Endodermal cell (in vitro differentiated cells): ENCODE results near the gene SPRR4. TPM values are rescaled to one million over a fixed set of nuclear protein-coding genes. Genes with fewer than 3 reads are reported as not detected.

ENCODE experiments used
- DNase-seq: peaks from one replicate; pipeline ENCODE4 v3.0.0-alpha.2; 2017
- H3K27ac ChIP-seq: 2 replicates; pipeline ENCODE4 v1.5.1; 2013; ENCODE audit warnings: mild to moderate bottlenecking, low read depth, low read length, moderate library complexity
- H3K27me3 ChIP-seq: 2 replicates; pipeline ENCODE4 v1.6.1; 2013; ENCODE audit warnings: mild to moderate bottlenecking, low read length, moderate library complexity; ENCODE audit not compliant: insufficient read depth, control insufficient read depth, poor library complexity, severe bottlenecking
- H3K36me3 ChIP-seq: 2 replicates; pipeline ENCODE4 v1.7.0; 2013; ENCODE audit warnings: mild to moderate bottlenecking, low read length, moderate library complexity; ENCODE audit not compliant: control insufficient read depth, insufficient read depth
- H3K4me1 ChIP-seq: one replicate; pipeline ENCODE4 v1.7.0; 2013; ENCODE audit warnings: low read length; ENCODE audit not compliant: control insufficient read depth, insufficient read depth
- H3K4me3 ChIP-seq: 2 replicates; pipeline ENCODE4 v1.5.1; 2013; ENCODE audit warnings: mild to moderate bottlenecking, low read length, moderate library complexity
- H3K9ac ChIP-seq: 2 replicates; pipeline ENCODE4 v1.6.1; 2013; ENCODE audit warnings: mild to moderate bottlenecking, low read length, moderate library complexity; ENCODE audit not compliant: poor library complexity, severe bottlenecking; ENCODE audit errors: extremely low read depth
- H3K9me3 ChIP-seq: 2 replicates; pipeline ENCODE4 v1.6.1; 2013; ENCODE audit warnings: mild to moderate bottlenecking, low read length, moderate library complexity; ENCODE audit not compliant: control insufficient read depth
- H3K27ac Mint-ChIP-seq: 2 replicates; pipeline ENCODE4 v1.8.0; 2020; ENCODE audit warnings: mixed read lengths
- H3K27me3 Mint-ChIP-seq: 2 replicates; pipeline ENCODE4 v1.8.0; 2021; ENCODE audit warnings: mild to moderate bottlenecking, mixed read lengths; ENCODE audit not compliant: insufficient read depth
- H3K36me3 Mint-ChIP-seq: 2 replicates; pipeline ENCODE4 v1.8.0; 2020; ENCODE audit warnings: low read depth, mixed read lengths
- H3K4me1 Mint-ChIP-seq: 2 replicates; pipeline ENCODE4 v1.8.0; 2020; ENCODE audit warnings: mixed read lengths
- H3K4me3 Mint-ChIP-seq: 2 replicates; pipeline ENCODE4 v1.8.0; 2020; ENCODE audit warnings: mild to moderate bottlenecking, moderate library complexity, mixed read lengths
- H3K9me3 Mint-ChIP-seq: 2 replicates; pipeline ENCODE4 v1.8.0; 2020; ENCODE audit warnings: mild to moderate bottlenecking, mixed read lengths
- CTCF ChIP-seq: fragments of 200-600 bp; sonication (generic); conservative IDR thresholded peaks from 2 replicates; pipeline ENCODE4 v1.5.0; 2021; ENCODE audit warnings: antibody characterized with exemption, mild to moderate bottlenecking
- WGBS, 2 experiments: methylation state at CpG; one replicate each; pipeline versions ENCODE4 v1.1.5 to v1.1.7; 2013; ENCODE audit warnings: missing lambda C conversion rate in 2 of 2, mixed read lengths in 1 of 2; ENCODE audit not compliant: insufficient coverage in 1 of 2, insufficient read length in 1 of 2; 5-methylcytosine and 5-hydroxymethylcytosine counted together
- total RNA-seq, 2 donors: library from RNA; stranded (reverse); fragmentation: NEBNext Ultra II Directional in 1 of 2; extraction: Animal tissue kit (Norgen Biotek cat#: 25700) in 1 of 2; gene quantifications; 2 replicates in 1 of 2; 3 replicates in 1 of 2; pipeline ENCODE4 v1.2.1, GENCODE V29; 2021

Gene SPRR4
- total RNA-seq, 2 donors from 2014 or later: not detected

DNA sequence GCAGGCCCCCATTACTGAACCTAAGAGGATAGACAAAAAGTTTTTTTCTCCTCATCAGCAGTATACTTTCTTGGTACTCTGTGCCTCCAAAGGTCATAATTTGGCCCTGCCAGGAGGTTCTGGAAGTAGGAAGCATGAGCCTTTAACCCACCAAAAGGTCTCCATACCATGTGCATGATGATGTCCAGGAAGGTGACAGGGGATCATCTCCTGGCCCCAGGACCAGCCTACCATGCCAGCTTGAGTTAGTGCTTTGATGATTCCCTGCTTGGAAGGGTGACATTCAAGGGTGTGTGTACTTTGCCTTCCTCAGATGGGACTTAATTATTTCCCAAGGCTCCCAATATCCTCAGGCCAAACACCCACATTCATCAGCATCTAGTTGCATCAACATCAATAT lies 7.2 kb downstream of the SPRR4 start:
- Histone ChIP-seq H3K4me3 (no peak overlapping the region), H3K36me3 (no peaks in the 10 kb centered on the region), H3K27ac (no peak overlapping the region), H3K9ac (no peak overlapping the region), H3K9me3 (peaks cover 29% of the 10 kb centered on the region), H3K4me1 (no peaks in the 10 kb centered on the region), H3K27me3 (no peaks in the 10 kb centered on the region)
- H3K4me3 Mint-ChIP-seq: no peak overlapping the region
- peaks cover 24% of the 10 kb centered on the region for H3K27me3 Mint-ChIP-seq
- no peak for DNase-seq
- no peaks in the 10 kb centered on the region for H3K4me1 Mint-ChIP-seq
- TF ChIP-seq CTCF: no peak
- no peaks in the 10 kb centered on the region for H3K36me3 Mint-ChIP-seq
- H3K9me3 Mint-ChIP-seq: peaks cover 30% of the 10 kb centered on the region
- no peak overlapping the region for H3K27ac Mint-ChIP-seq

GRCh38 chr1:152980676-152981075 lies 10.2 kb downstream of the SPRR4 start:
- H3K9me3 ChIP-seq: peaks cover 25% of the 10 kb centered on the region
- H3K27me3 Mint-ChIP-seq: peaks cover 19% of the 10 kb centered on the region
- H3K4me1 Mint-ChIP-seq: no peaks in the 10 kb centered on the region
- H3K36me3 ChIP-seq: no peaks in the 10 kb centered on the region
- H3K9me3 Mint-ChIP-seq: peaks cover 32% of the 10 kb centered on the region
- H3K4me3 Mint-ChIP-seq: no peak overlapping the region
- H3K4me3 ChIP-seq: no peak overlapping the region
- H3K9ac ChIP-seq: no peak overlapping the region
- 86% methylated on average over 1 of the region's 1 CpG; no CpG with 5 or more reads in 1 of the 2 experiments for WGBS, 2 experiments
- DNase-seq: no peak
- no peak overlapping the region for H3K27ac Mint-ChIP-seq
- H3K27me3 ChIP-seq: no peaks in the 10 kb centered on the region
- no peaks in the 10 kb centered on the region for H3K4me1 ChIP-seq
- H3K27ac ChIP-seq: no peak overlapping the region
- TF ChIP-seq CTCF: no peak
- no peaks in the 10 kb centered on the region for H3K36me3 Mint-ChIP-seq

DNA sequence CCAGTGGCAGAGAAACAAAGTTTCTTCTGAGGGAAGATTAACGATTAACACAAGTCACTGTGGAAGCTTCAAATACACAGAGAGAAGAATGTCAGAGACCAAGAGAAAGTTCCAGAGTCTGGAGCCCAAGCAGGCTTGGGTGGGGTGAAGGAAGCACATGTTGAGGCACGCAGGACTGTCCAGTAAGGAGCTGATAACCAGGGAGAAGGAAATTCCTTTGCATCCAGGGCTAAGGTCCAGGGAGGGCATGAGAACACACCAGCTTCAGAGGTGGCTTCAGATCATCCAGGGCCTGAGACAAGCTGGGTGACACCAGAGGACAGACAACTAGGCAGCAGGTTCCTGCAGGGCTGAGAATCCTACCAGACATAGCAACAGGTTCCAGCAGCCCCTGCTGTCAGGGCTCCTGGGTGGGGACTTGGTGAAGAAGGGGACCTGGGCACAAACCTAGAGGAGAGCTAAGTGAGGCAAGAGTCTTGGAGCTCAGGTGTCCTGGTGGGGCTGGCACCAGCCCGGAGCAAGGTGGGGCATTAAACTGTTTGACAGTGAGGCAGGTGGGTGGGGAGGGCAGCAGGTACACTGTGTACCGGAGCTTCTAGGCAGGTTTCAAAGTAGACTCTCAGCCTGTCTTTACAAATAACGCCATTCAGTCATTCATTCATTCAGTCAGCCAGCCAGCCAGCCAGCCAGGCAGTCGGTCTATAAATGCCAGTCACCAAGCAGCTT lies 10.9 kb downstream of the SPRR4 start:
- no peaks in the 10 kb centered on the region for H3K36me3 ChIP-seq
- H3K27ac Mint-ChIP-seq: no peak overlapping the region
- no peaks in the 10 kb centered on the region for H3K27me3 ChIP-seq
- no peak for TF ChIP-seq CTCF
- H3K4me3 Mint-ChIP-seq: no peak overlapping the region
- H3K36me3 Mint-ChIP-seq: no peaks in the 10 kb centered on the region
- H3K27ac ChIP-seq: no peak overlapping the region
- DNase-seq: no peak
- H3K9me3 ChIP-seq: peaks cover 25% of the 10 kb centered on the region
- WGBS, 2 experiments: 79% methylated on average over 4 to 6 of the region's 6 CpGs
- no peaks in the 10 kb centered on the region for H3K4me1 ChIP-seq
- no peak overlapping the region for H3K9ac ChIP-seq
- peaks cover 36% of the 10 kb centered on the region for H3K9me3 Mint-ChIP-seq
- H3K4me3 ChIP-seq: no peak overlapping the region
- H3K27me3 Mint-ChIP-seq: peaks cover 22% of the 10 kb centered on the region
- no peaks in the 10 kb centered on the region for H3K4me1 Mint-ChIP-seq
